Measurements from ENCODE around the gene PTS. TPM values are rescaled to one million over a fixed set of nuclear protein-coding genes. Genes with fewer than 3 reads are reported as not detected.

Gene PTS
- total RNA-seq, 1 donor from 2014 or later, result 49.6 TPM

GRCh38 chr11:112269139-112269538, 42.9 kb downstream of the PTS start:
- Mint-ChIP-seq H3K27me3 (peaks cover 2% of the 10 kb centered on the region), H3K27ac (no peak overlapping the region), H3K36me3 (ENCODE audit: insufficient read depth) (no peaks in the 10 kb centered on the region), H3K4me1 (ENCODE audit: low read depth) (peaks cover 7% of the 10 kb centered on the region), H3K4me3 (ENCODE audit: low read depth) (no peak overlapping the region), H3K9me3 (ENCODE audit: low read depth) (no peaks in the 10 kb centered on the region)
- no peak for TF ChIP-seq CTCF (IDR thresholded peaks at IDR 0.05; ENCODE audit: unreplicated experiment)
- no peak for DNase-seq (ENCODE audit: low spot score, unreplicated experiment)

- Mint-ChIP-seq H3K4me1 (ENCODE audit: low read depth) (peaks cover 7% of the 10 kb centered on the region), H3K9me3 (ENCODE audit: low read depth) (no peaks in the 10 kb centered on the region), H3K27ac (no peak overlapping the region), H3K4me3 (ENCODE audit: low read depth) (no peak overlapping the region), H3K27me3 (peaks cover 2% of the 10 kb centered on the region), H3K36me3 (ENCODE audit: insufficient read depth) (no peaks in the 10 kb centered on the region)
- DNase-seq (ENCODE audit: low spot score, unreplicated experiment), result no peak
- no peak for TF ChIP-seq CTCF (IDR thresholded peaks at IDR 0.05; ENCODE audit: unreplicated experiment)
Measured at GRCh38 chr11:112270551-112271180, 44.4 kb downstream of the PTS start.

- no peak overlapping the region for H3K4me3 Mint-ChIP-seq (ENCODE audit: low read depth)
- TF ChIP-seq CTCF (IDR thresholded peaks at IDR 0.05; ENCODE audit: unreplicated experiment), result no peak
- H3K36me3 Mint-ChIP-seq (ENCODE audit: insufficient read depth), result no peaks in the 10 kb centered on the region
- peaks cover 7% of the 10 kb centered on the region for H3K4me1 Mint-ChIP-seq (ENCODE audit: low read depth)
- H3K27me3 Mint-ChIP-seq, result peaks cover 2% of the 10 kb centered on the region
- no peak for DNase-seq (ENCODE audit: low spot score, unreplicated experiment)
- H3K9me3 Mint-ChIP-seq (ENCODE audit: low read depth), result no peaks in the 10 kb centered on the region
- H3K27ac Mint-ChIP-seq, result no peak overlapping the region
Measured at GRCh38 chr11:112271242-112271641, 45.0 kb downstream of the PTS start.

- H3K36me3 Mint-ChIP-seq (ENCODE audit: insufficient read depth), result no peaks in the 10 kb centered on the region
- H3K27me3 Mint-ChIP-seq, result no peaks in the 10 kb centered on the region
- DNase-seq (ENCODE audit: low spot score, unreplicated experiment), result no peak
- H3K9me3 Mint-ChIP-seq (ENCODE audit: low read depth), result no peaks in the 10 kb centered on the region
- H3K27ac Mint-ChIP-seq, result no peak overlapping the region
- H3K4me3 Mint-ChIP-seq (ENCODE audit: low read depth), result no peak overlapping the region
- TF ChIP-seq CTCF (IDR thresholded peaks at IDR 0.05; ENCODE audit: unreplicated experiment), result no peak
- H3K4me1 Mint-ChIP-seq (ENCODE audit: low read depth), result peaks cover 7% of the 10 kb centered on the region
Measured at GRCh38 chr11:112273066-112273465, 46.8 kb downstream of the PTS start.

- Mint-ChIP-seq H3K9me3 (ENCODE audit: low read depth) (no peaks in the 10 kb centered on the region), H3K4me3 (ENCODE audit: low read depth) (no peak overlapping the region), H3K36me3 (ENCODE audit: insufficient read depth) (no peaks in the 10 kb centered on the region), H3K4me1 (ENCODE audit: low read depth) (peaks cover 5% of the 10 kb centered on the region), H3K27me3 (no peaks in the 10 kb centered on the region), H3K27ac (no peak overlapping the region)
- DNase-seq (ENCODE audit: low spot score, unreplicated experiment), result no peak
- no peak for TF ChIP-seq CTCF (IDR thresholded peaks at IDR 0.05; ENCODE audit: unreplicated experiment)
Measured at GRCh38 chr11:112274007-112274783, 48.0 kb downstream of the PTS start.

Data from progenitor cell of endocrine pancreas (in vitro differentiated cells).